Activated T-helper 2 cell treated with anti-CD3 and anti-CD28 coated beads, Interferon-gamma antibody, Interleukin-2, Interleukin-4, amounts not matched to agents 10 μg/mL and 5 μg/mL and 100 μg/mL, durations not matched to agents 14 hours and 24 hours and 36 hours (primary cell): ENCODE data around the gene ICAM1. TPM values are rescaled to one million over a fixed set of nuclear protein-coding genes. Genes with fewer than 3 reads are reported as not detected.

ENCODE experiments used
- DNase-seq: peaks from one replicate; pipeline ENCODE4 v3.0.0; 2021; ENCODE audit warnings: low spot score
- H3K27ac Mint-ChIP-seq: one replicate; pipeline ENCODE4 v1.8.0; 2021; ENCODE audit warnings: mixed read lengths
- H3K27me3 Mint-ChIP-seq: one replicate; pipeline ENCODE4 v1.8.0; 2021; ENCODE audit warnings: low read depth, mixed read lengths
- H3K36me3 Mint-ChIP-seq: one replicate; pipeline ENCODE4 v1.8.0; 2021; ENCODE audit warnings: low read depth, mixed read lengths
- H3K4me1 Mint-ChIP-seq: one replicate; pipeline ENCODE4 v1.8.0; 2021; ENCODE audit warnings: low read depth, mixed read lengths
- H3K4me3 Mint-ChIP-seq: one replicate; pipeline ENCODE4 v1.8.0; 2021; ENCODE audit warnings: low read depth, mild to moderate bottlenecking, moderate library complexity, mixed read lengths
- H3K9me3 Mint-ChIP-seq: one replicate; pipeline ENCODE4 v1.8.0; 2021; ENCODE audit warnings: mixed read lengths
- intact Hi-C: fragments of 100-400 bp; cut with micrococcal nuclease; formaldehyde crosslinking; loops from one replicate; pipeline ENCODE4 v1.15.1; 2023
- total RNA-seq: library from RNA; stranded (reverse); gene quantifications from 2 replicates; pipeline ENCODE4 v1.2.3, GENCODE V29; 2022

ICAM1 gene
- total RNA-seq, 1 donor from 2014 or later, result 75.7 TPM

GRCh38 chr19:10251792-10252694 is 18.9 kb upstream of the ICAM1 start, which contains the start of gene MRPL4:
MRPL4 (plus strand) TSS chr19:10252214; CDS start chr19:10252254, 40 bp downstream.
- Mint-ChIP-seq H3K36me3 (peaks cover 34% of the 10 kb centered on the region), H3K27me3 (no peaks in the 10 kb centered on the region), H3K4me3 (peak within 1 kb of the TSS; percentile 95), H3K4me1 (peaks cover 2% of the 10 kb centered on the region), H3K27ac (peak within 1 kb of the TSS; percentile 94), H3K9me3 (no peaks in the 10 kb centered on the region)
- intact Hi-C loops, result loop anchor here (1.0 to 5.0 kb wide), 2 partner anchors 145 to 321 kb away; partner anchors contain the start of gene PPAN
- peak; percentile 97 for DNase-seq

GRCh38 chr19:10252707-10253106 is 18.2 kb upstream of the ICAM1 start:
- H3K4me3 Mint-ChIP-seq, result peak overlapping the region; percentile 95
- H3K27me3 Mint-ChIP-seq, result no peaks in the 10 kb centered on the region
- intact Hi-C loops, result loop anchor here (5.0 kb wide), 1 partner anchor 145 kb away; the partner anchor contains the start of gene PPAN
- no peaks in the 10 kb centered on the region for H3K9me3 Mint-ChIP-seq
- H3K36me3 Mint-ChIP-seq, result peaks cover 41% of the 10 kb centered on the region
- H3K4me1 Mint-ChIP-seq, result peaks cover 2% of the 10 kb centered on the region
- no peak for DNase-seq
- peak overlapping the region; percentile 94 for H3K27ac Mint-ChIP-seq

- no peak for DNase-seq
- Mint-ChIP-seq H3K27me3 (no peaks in the 10 kb centered on the region), H3K9me3 (no peaks in the 10 kb centered on the region), H3K36me3 (peaks cover 55% of the 10 kb centered on the region), H3K27ac (no peak overlapping the region), H3K4me1 (peaks cover 4% of the 10 kb centered on the region), H3K4me3 (peak overlapping the region; percentile 28)
- intact Hi-C loops, result loop anchor here (5.0 kb wide), 1 partner anchor 147 kb away; the partner anchor contains the start of gene PPAN
These were observed 16.7 kb upstream of the ICAM1 start for GRCh38 chr19:10254244-10254643.

GRCh38 chr19:10255358-10255757 is 15.6 kb upstream of the ICAM1 start:
- Mint-ChIP-seq H3K4me1 (peaks cover 12% of the 10 kb centered on the region), H3K27ac (no peak overlapping the region), H3K9me3 (no peaks in the 10 kb centered on the region), H3K4me3 (no peak overlapping the region), H3K27me3 (no peaks in the 10 kb centered on the region), H3K36me3 (peaks cover 63% of the 10 kb centered on the region)
- intact Hi-C loops, result no loop called here
- no peak for DNase-seq

GRCh38 chr19:10256551-10256950 is 14.4 kb upstream of the ICAM1 start:
- Mint-ChIP-seq H3K9me3 (no peaks in the 10 kb centered on the region), H3K4me1 (peaks cover 14% of the 10 kb centered on the region), H3K36me3 (peaks cover 63% of the 10 kb centered on the region), H3K27ac (no peak overlapping the region), H3K4me3 (no peak overlapping the region), H3K27me3 (no peaks in the 10 kb centered on the region)
- intact Hi-C loops, result no loop called here
- no peak for DNase-seq

GRCh38 chr19:10256970-10257615 is 13.8 kb upstream of the ICAM1 start:
- H3K27me3 Mint-ChIP-seq, result no peaks in the 10 kb centered on the region
- H3K4me3 Mint-ChIP-seq, result no peak overlapping the region
- H3K4me1 Mint-ChIP-seq, result peaks cover 16% of the 10 kb centered on the region
- H3K27ac Mint-ChIP-seq, result no peak overlapping the region
- no peak for DNase-seq
- H3K9me3 Mint-ChIP-seq, result no peaks in the 10 kb centered on the region
- intact Hi-C loops, result no loop called here
- H3K36me3 Mint-ChIP-seq, result peaks cover 60% of the 10 kb centered on the region

GRCh38 chr19:10258080-10258710 is 12.7 kb upstream of the ICAM1 start:
- Mint-ChIP-seq H3K4me1 (peaks cover 16% of the 10 kb centered on the region), H3K9me3 (no peaks in the 10 kb centered on the region), H3K27ac (no peak overlapping the region), H3K27me3 (no peaks in the 10 kb centered on the region), H3K36me3 (peaks cover 56% of the 10 kb centered on the region), H3K4me3 (no peak overlapping the region)
- no peak for DNase-seq
- intact Hi-C loops, result no loop called here

GRCh38 chr19:10259162-10259905 is 11.6 kb upstream of the ICAM1 start:
- peaks cover 16% of the 10 kb centered on the region for H3K4me1 Mint-ChIP-seq
- intact Hi-C loops, result no loop called here
- H3K9me3 Mint-ChIP-seq, result no peaks in the 10 kb centered on the region
- peak; percentile 86 for DNase-seq
- H3K36me3 Mint-ChIP-seq, result peaks cover 48% of the 10 kb centered on the region
- H3K27me3 Mint-ChIP-seq, result no peaks in the 10 kb centered on the region
- H3K27ac Mint-ChIP-seq, result peak overlapping the region; percentile 92
- peak overlapping the region; percentile 52 for H3K4me3 Mint-ChIP-seq

- Mint-ChIP-seq H3K27ac (peak overlapping the region; percentile 92), H3K36me3 (peaks cover 40% of the 10 kb centered on the region), H3K9me3 (no peaks in the 10 kb centered on the region), H3K4me1 (peaks cover 16% of the 10 kb centered on the region), H3K27me3 (no peaks in the 10 kb centered on the region), H3K4me3 (peak overlapping the region; percentile 52)
- intact Hi-C loops, result loop anchor here (1.0 kb wide), 2 partner anchors 10 to 129 kb away; no protein-coding TSS in a partner anchor
- no peak for DNase-seq
These were observed 10.8 kb upstream of the ICAM1 start for GRCh38 chr19:10260141-10260584.

- intact Hi-C loops, result no loop called here
- peaks cover 22% of the 10 kb centered on the region for H3K36me3 Mint-ChIP-seq
These were observed 8.1 kb upstream of the ICAM1 start for GRCh38 chr19:10262771-10263170.

GRCh38 chr19:10266706-10267105 is 4.2 kb upstream of the ICAM1 start:
- H3K27me3 Mint-ChIP-seq, result no peaks in the 10 kb centered on the region
- no peak overlapping the region for H3K4me3 Mint-ChIP-seq
- H3K36me3 Mint-ChIP-seq, result peaks cover 6% of the 10 kb centered on the region
- no peak overlapping the region for H3K27ac Mint-ChIP-seq
- H3K4me1 Mint-ChIP-seq, result peaks cover 9% of the 10 kb centered on the region
- H3K9me3 Mint-ChIP-seq, result no peaks in the 10 kb centered on the region
- intact Hi-C loops, result no loop called here
- DNase-seq, result no peak

More at GRCh38 chr19:10262771-10263170, 8.1 kb upstream of the ICAM1 start:
- Mint-ChIP-seq H3K27ac (no peak overlapping the region), H3K4me3 (no peak overlapping the region), H3K27me3 (no peaks in the 10 kb centered on the region), H3K9me3 (no peaks in the 10 kb centered on the region), H3K4me1 (peaks cover 18% of the 10 kb centered on the region)
- no peak for DNase-seq

GRCh38 chr19:10268071-10268470 is 2.8 kb upstream of the ICAM1 start:
- Mint-ChIP-seq H3K27me3 (no peaks in the 10 kb centered on the region), H3K4me3 (no peak overlapping the region), H3K27ac (no peak overlapping the region), H3K4me1 (peaks cover 14% of the 10 kb centered on the region), H3K9me3 (no peaks in the 10 kb centered on the region), H3K36me3 (peaks cover 16% of the 10 kb centered on the region)
- no peak for DNase-seq
- intact Hi-C loops, result no loop called here
